Measurements from ENCODE around the gene AGRN. TPM values are rescaled to one million over a fixed set of nuclear protein-coding genes. Genes with fewer than 3 reads are reported as not detected.

AGRN gene
- total RNA-seq, 1 experiment from 2014 or later: 175 TPM

- Mint-ChIP-seq H3K27me3 (ENCODE audit: low read depth) (peaks cover 53% of the 10 kb centered on the region), H3K4me3 (no peak overlapping the region), H3K27ac (peak overlapping the region in 1 of 3 experiments; percentile 89; a peak in 1 of 7 replicates), H3K4me1 (peaks cover 5 to 11% of the 10 kb centered on the region in 2 experiments; a peak in 3 of 4 replicates), H3K9me3 (peaks cover 6 to 9% of the 10 kb centered on the region in 2 experiments), H3K36me3 (ENCODE audit: insufficient read depth in 1 of 3, low read depth in 3 of 3) (peaks cover 0 to 6% (median 4%) of the 10 kb centered on the region in 3 experiments; a peak in 4 of 7 replicates)
- H3K4me1 ChIP-seq (ENCODE audit: insufficient read depth, low read length): no peaks in the 10 kb centered on the region
- H3K4ac ChIP-seq (ENCODE audit: low read depth, low read length): no peak overlapping the region
- H4K20me1 ChIP-seq (ENCODE audit: control insufficient read depth, insufficient read depth, insufficient read length): no peaks in the 10 kb centered on the region
- H3K27ac ChIP-seq (ENCODE audit: insufficient read length, low read depth, low read length): no peak overlapping the region
- peaks cover 9% of the 10 kb centered on the region; the same call in 1 of the 2 replicates for H3K27me3 ChIP-seq (ENCODE audit: insufficient read depth, low read length)
- no peak overlapping the region for H3T11ph ChIP-seq (ENCODE audit: low read length)
- no peak overlapping the region for H3K18ac ChIP-seq (ENCODE audit: insufficient read length, low read depth, low read length)
- no peak overlapping the region for H4K5ac ChIP-seq (ENCODE audit: insufficient read length, low read depth, low read length)
- no peaks in the 10 kb centered on the region for H3K79me2 ChIP-seq (ENCODE audit: insufficient read depth, low read length)
- no peak overlapping the region for H3K23ac ChIP-seq (ENCODE audit: insufficient read length, low read depth, low read length)
- H2BK12ac ChIP-seq (ENCODE audit: insufficient read length, low read depth, low read length): no peak overlapping the region
- no peak overlapping the region for H2BK120ac ChIP-seq (ENCODE audit: low read depth, low read length, poor library complexity, severe bottlenecking)
- H3K9ac ChIP-seq (ENCODE audit: extremely low read depth, insufficient read length, low read length): no peak overlapping the region
- H2AK5ac ChIP-seq (ENCODE audit: insufficient read length, low read length): no peak overlapping the region
- H2BK15ac ChIP-seq (ENCODE audit: low read depth, low read length): no peak overlapping the region
- H2AFZ ChIP-seq (ENCODE audit: low read length): no peak overlapping the region
- no peak overlapping the region for H3K56ac ChIP-seq (ENCODE audit: insufficient read length, low read depth, low read length)
- H3K9me3 ChIP-seq (ENCODE audit: control insufficient read depth, low read depth, low read length): no peaks in the 10 kb centered on the region
- no peak for TF ChIP-seq CTCF (conservative IDR thresholded peaks at IDR 0.05)
- no peak overlapping the region for H3K4me2 ChIP-seq (ENCODE audit: insufficient read depth, insufficient read length, low read length)
- no peak overlapping the region for H4K91ac ChIP-seq (ENCODE audit: insufficient read length, low read depth, low read length)
- H3K23me2 ChIP-seq (ENCODE audit: insufficient read length, low read depth, low read length, poor library complexity, severe bottlenecking): no peaks in the 10 kb centered on the region
- no CpG with 5 or more reads among the region's 28 CpGs for WGBS (ENCODE audit: extremely low coverage, insufficient read length, low lambda C conversion rate)
- no peak overlapping the region; the same call in 1 of the 2 replicates for H3K14ac ChIP-seq (ENCODE audit: insufficient read depth, low read length)
- no peak overlapping the region for H4K8ac ChIP-seq (replicated peaks; ENCODE audit: insufficient read length, low read depth, low read length)
- H2BK20ac ChIP-seq (ENCODE audit: low read depth, low read length, poor library complexity, severe bottlenecking): no peak overlapping the region
- H2BK5ac ChIP-seq (ENCODE audit: insufficient read length, low read length): no peak overlapping the region
- no peaks in the 10 kb centered on the region for H3K79me1 ChIP-seq (ENCODE audit: insufficient read depth, low read depth, low read length, poor library complexity, severe bottlenecking)
- DNase-seq: no peak
Observed at GRCh38 chr1:973459-974292, 46.2 kb upstream of the AGRN start.

Data from H9 (cell line).